HUES64 (cell line): Measurements from ENCODE around the gene LRRC49.

Source experiments
- H3K27ac ChIP-seq: 2 replicates; pipeline ENCODE4 v1.7.0; 2013; ENCODE audit warnings: low read depth, low read length, inconsistent platforms
- H3K27me3 ChIP-seq: 2 replicates; pipeline ENCODE4 v1.6.1; 2013; ENCODE audit warnings: mild to moderate bottlenecking, low read length; ENCODE audit not compliant: insufficient read depth
- H3K36me3 ChIP-seq: 2 replicates; pipeline ENCODE4 v1.6.1; 2013; ENCODE audit warnings: mild to moderate bottlenecking, low read length; ENCODE audit not compliant: insufficient read depth
- H3K4me1 ChIP-seq: 2 replicates; pipeline ENCODE4 v1.6.1; 2013; ENCODE audit warnings: mild to moderate bottlenecking, low read length, moderate library complexity; ENCODE audit not compliant: insufficient read depth
- H3K4me3 ChIP-seq: 2 replicates; pipeline ENCODE4 v1.5.1; 2013; ENCODE audit warnings: mild to moderate bottlenecking, low read length, moderate library complexity
- H3K9ac ChIP-seq: 2 replicates; pipeline ENCODE4 v1.6.1; 2013; ENCODE audit warnings: mild to moderate bottlenecking, low read depth, low read length
- H3K9me3 ChIP-seq: 2 replicates; pipeline ENCODE4 v1.6.1; 2013; ENCODE audit warnings: low read depth, low read length; ENCODE audit not compliant: insufficient read depth
- WGBS: fragments of 150-250, 120-280 bp; methylation state at CpG from one replicate; pipeline ENCODE4 v1.1.7; 2013; ENCODE audit warnings: missing lambda C conversion rate; 5-methylcytosine and 5-hydroxymethylcytosine counted together

Gene LRRC49

GRCh38 chr15:70902107-70902506 is 9.5 kb downstream of the LRRC49 start:
- H3K27ac ChIP-seq, result 0 out of 2 replicates have a peak overlapping the region, but pooled peaks have one; percentile 28
- H3K27me3 ChIP-seq, result no peaks in the 10 kb centered on the region
- peak overlapping the region; percentile 19; the same call in 1 of the 2 replicates for H3K9ac ChIP-seq
- peaks cover 14% of the 10 kb centered on the region; the same call in 1 of the 2 replicates for H3K4me1 ChIP-seq
- peaks cover 8% of the 10 kb centered on the region; the same call in 1 of the 2 replicates for H3K36me3 ChIP-seq
- 94% methylated on average over 1 of the region's 1 CpG for WGBS
- no peak overlapping the region for H3K4me3 ChIP-seq
- H3K9me3 ChIP-seq, result no peaks in the 10 kb centered on the region

- Histone ChIP-seq H3K27ac (no peak overlapping the region), H3K4me1 (peaks cover 9% of the 10 kb centered on the region; the same call in 1 of the 2 replicates), H3K27me3 (no peaks in the 10 kb centered on the region), H3K36me3 (peaks cover 12% of the 10 kb centered on the region; the same call in 1 of the 2 replicates), H3K9me3 (peaks cover 3% of the 10 kb centered on the region; the same call in 1 of the 2 replicates), H3K9ac (no peak overlapping the region), H3K4me3 (no peak overlapping the region)
Observed at GRCh38 chr15:70906842-70907241, 14.2 kb downstream of the LRRC49 start.

GRCh38 chr15:70907784-70908471 is 15.3 kb downstream of the LRRC49 start:
- Histone ChIP-seq H3K27me3 (no peaks in the 10 kb centered on the region), H3K4me3 (no peak overlapping the region), H3K36me3 (peaks cover 12% of the 10 kb centered on the region; the same call in 1 of the 2 replicates), H3K9me3 (peaks cover 3% of the 10 kb centered on the region; the same call in 1 of the 2 replicates), H3K4me1 (no peaks in the 10 kb centered on the region), H3K27ac (no peak overlapping the region), H3K9ac (no peak overlapping the region)
- 94% methylated on average over 5 of the region's 5 CpGs for WGBS

- H3K4me3 ChIP-seq, result no peak overlapping the region
- H3K4me1 ChIP-seq, result no peaks in the 10 kb centered on the region
- H3K36me3 ChIP-seq, result peaks cover 4% of the 10 kb centered on the region; the same call in 1 of the 2 replicates
- no peak overlapping the region for H3K9ac ChIP-seq
- H3K27ac ChIP-seq, result no peak overlapping the region
- peaks cover 3% of the 10 kb centered on the region; the same call in 1 of the 2 replicates for H3K9me3 ChIP-seq
- WGBS, result 92% methylated on average over 1 of the region's 1 CpG
- no peaks in the 10 kb centered on the region for H3K27me3 ChIP-seq
Observed at GRCh38 chr15:70910958-70911357, 18.3 kb downstream of the LRRC49 start.

- H3K4me1 ChIP-seq, result no peaks in the 10 kb centered on the region
- no peaks in the 10 kb centered on the region for H3K27me3 ChIP-seq
- H3K4me3 ChIP-seq, result no peak overlapping the region
- H3K36me3 ChIP-seq, result peaks cover 4% of the 10 kb centered on the region; the same call in 1 of the 2 replicates
- H3K27ac ChIP-seq, result no peak overlapping the region
- WGBS, result no CpG with 5 or more reads among the region's 1 CpG
- H3K9me3 ChIP-seq, result peaks cover 3% of the 10 kb centered on the region; the same call in 1 of the 2 replicates
- no peak overlapping the region for H3K9ac ChIP-seq
Observed at GRCh38 chr15:70912187-70912586, 19.6 kb downstream of the LRRC49 start.

- Histone ChIP-seq H3K4me3 (no peak overlapping the region), H3K9ac (no peak overlapping the region), H3K4me1 (no peaks in the 10 kb centered on the region), H3K27me3 (no peaks in the 10 kb centered on the region), H3K27ac (no peak overlapping the region), H3K36me3 (no peaks in the 10 kb centered on the region; the same call in 1 of the 2 replicates), H3K9me3 (no peaks in the 10 kb centered on the region)
- 93% methylated on average over 10 of the region's 10 CpGs for WGBS
Observed at GRCh38 chr15:70916531-70916930, 23.9 kb downstream of the LRRC49 start.

- 95% methylated on average over 6 of the region's 6 CpGs for WGBS
- no peaks in the 10 kb centered on the region for H3K9me3 ChIP-seq
Observed at GRCh38 chr15:70917955-70918354, 25.3 kb downstream of the LRRC49 start.

GRCh38 chr15:70920981-70921696 is 28.5 kb downstream of the LRRC49 start:
- Histone ChIP-seq H3K4me1 (no peaks in the 10 kb centered on the region), H3K36me3 (no peaks in the 10 kb centered on the region; the same call in 1 of the 2 replicates), H3K27me3 (no peaks in the 10 kb centered on the region), H3K4me3 (no peak overlapping the region), H3K27ac (no peak overlapping the region), H3K9me3 (no peaks in the 10 kb centered on the region), H3K9ac (no peak overlapping the region)
- WGBS, result 92% methylated on average over 1 of the region's 1 CpG

More at GRCh38 chr15:70917955-70918354, 25.3 kb downstream of the LRRC49 start:
- Histone ChIP-seq H3K4me1 (no peaks in the 10 kb centered on the region), H3K36me3 (no peaks in the 10 kb centered on the region; the same call in 1 of the 2 replicates), H3K9ac (no peak overlapping the region), H3K4me3 (no peak overlapping the region), H3K27ac (no peak overlapping the region), H3K27me3 (no peaks in the 10 kb centered on the region)

- no peak overlapping the region for H3K27ac ChIP-seq
- WGBS, result 98% methylated on average over 2 of the region's 2 CpGs
Observed at GRCh38 chr15:70922119-70922518, 29.5 kb downstream of the LRRC49 start.

GRCh38 chr15:70923311-70924080 is 30.9 kb downstream of the LRRC49 start:
- H3K27me3 ChIP-seq, result no peaks in the 10 kb centered on the region
- no peaks in the 10 kb centered on the region for H3K4me1 ChIP-seq
- WGBS, result 100% methylated on average over 2 of the region's 2 CpGs
- no peaks in the 10 kb centered on the region; the same call in 1 of the 2 replicates for H3K36me3 ChIP-seq
- no peak overlapping the region for H3K9ac ChIP-seq
- H3K4me3 ChIP-seq, result no peak overlapping the region
- H3K9me3 ChIP-seq, result no peaks in the 10 kb centered on the region
- H3K27ac ChIP-seq, result no peak overlapping the region

More at GRCh38 chr15:70922119-70922518, 29.5 kb downstream of the LRRC49 start:
- Histone ChIP-seq H3K36me3 (no peaks in the 10 kb centered on the region; the same call in 1 of the 2 replicates), H3K4me3 (no peak overlapping the region), H3K9ac (no peak overlapping the region), H3K27me3 (no peaks in the 10 kb centered on the region), H3K9me3 (no peaks in the 10 kb centered on the region), H3K4me1 (no peaks in the 10 kb centered on the region)
